Stimulated activated CD4-positive, alpha-beta T cell treated with anti-CD3 and anti-CD28 coated beads, Interleukin-12 subunit alpha, Interleukin-12 subunit beta, amount 100 ng/mL, for 48 hours (primary cell): ENCODE results near the gene NRTN.
"Not testable (repeated sequence)": the region's sequence is repeated elsewhere in the genome, so short reads cannot be mapped to it uniquely, and the experiment has no call there.

ENCODE experiments used
- DNase-seq, 3 donors: peaks; one replicate each; pipeline ENCODE4 v3.0.0-alpha.2; 2020; ENCODE audit warnings: low read depth in 2 of 3, low spot score in 1 of 3

The NRTN gene

GRCh38 chr19:5804516-5805461, at the start of gene NRTN:
Gene NRTN, plus strand, starts transcription at chr19:5805067. Its CDS starts 19,099 bp downstream, at chr19:5824166.
- DNase-seq, result no peak

- DNase-seq, result no peak
Measured at GRCh38 chr19:5762608-5763217, 42.2 kb upstream of the NRTN start.

DNA sequence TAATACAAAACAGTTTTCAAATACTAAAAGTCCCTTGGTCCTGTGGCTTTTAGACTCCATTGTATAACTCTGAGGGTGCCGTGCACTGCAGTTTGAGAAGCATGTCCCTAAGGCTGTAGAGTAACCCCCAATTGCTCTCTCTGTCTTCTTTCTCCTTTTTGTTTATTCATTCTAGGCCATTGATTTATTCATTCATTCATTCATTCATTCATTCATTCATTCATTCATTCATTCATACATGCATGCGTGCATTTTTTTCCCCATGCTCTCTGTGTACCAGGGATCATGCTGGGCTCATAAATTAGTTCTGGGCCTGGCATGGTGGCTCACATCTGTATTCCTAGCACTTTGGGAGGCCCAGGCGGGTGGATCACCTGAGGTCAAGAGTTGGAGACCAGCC, 39.6 kb upstream of the NRTN start:
- no peak for DNase-seq

DNA sequence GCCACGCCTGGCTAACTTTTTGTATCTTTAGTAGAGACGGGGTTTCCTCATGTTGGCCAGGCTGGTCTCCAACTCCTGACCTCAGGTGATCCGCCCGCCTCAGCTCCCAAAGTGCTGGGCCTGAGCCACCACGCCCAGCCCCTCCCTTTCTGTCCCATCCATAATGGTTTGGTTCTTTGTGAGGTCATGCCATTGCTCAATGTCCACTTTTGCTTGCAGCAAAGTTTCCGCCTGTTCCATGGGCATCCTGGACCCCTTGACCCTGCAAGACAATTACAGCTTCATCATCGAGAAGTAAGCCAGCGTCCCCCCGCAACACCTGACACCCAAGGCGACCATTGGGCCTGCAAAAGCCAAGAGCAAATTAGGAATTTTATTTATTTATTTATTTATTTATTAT, 36.9 kb upstream of the NRTN start:
- DNase-seq, result no peak

DNA sequence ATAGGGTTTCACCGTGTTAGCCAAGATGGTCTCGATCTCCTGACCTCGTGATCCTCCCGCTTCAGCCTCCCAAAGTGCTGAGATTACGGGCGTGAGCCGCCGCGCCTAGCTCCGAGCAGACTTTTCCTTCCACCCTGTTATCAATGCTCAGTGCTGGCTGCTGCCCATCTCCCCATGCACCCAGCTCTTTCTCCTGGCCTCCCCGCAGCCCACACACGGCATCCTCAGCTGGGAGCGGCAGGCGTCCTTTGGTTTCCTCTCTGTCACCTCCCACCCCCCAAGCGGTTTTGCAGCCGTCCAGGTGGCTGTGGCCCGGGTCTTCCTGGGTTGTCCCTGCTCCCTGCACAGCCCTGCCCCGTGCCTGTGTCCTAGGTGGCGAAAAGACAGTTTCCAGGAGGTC, 32.5 kb upstream of the NRTN start:
- no peak for DNase-seq

GRCh38 chr19:5773276-5773675, 31.6 kb upstream of the NRTN start:
- no peak for DNase-seq

- no peak for DNase-seq
Measured at GRCh38 chr19:5774921-5775320, 29.9 kb upstream of the NRTN start.

- no peak for DNase-seq
Measured at GRCh38 chr19:5775668-5776309, 29.1 kb upstream of the NRTN start.

DNA sequence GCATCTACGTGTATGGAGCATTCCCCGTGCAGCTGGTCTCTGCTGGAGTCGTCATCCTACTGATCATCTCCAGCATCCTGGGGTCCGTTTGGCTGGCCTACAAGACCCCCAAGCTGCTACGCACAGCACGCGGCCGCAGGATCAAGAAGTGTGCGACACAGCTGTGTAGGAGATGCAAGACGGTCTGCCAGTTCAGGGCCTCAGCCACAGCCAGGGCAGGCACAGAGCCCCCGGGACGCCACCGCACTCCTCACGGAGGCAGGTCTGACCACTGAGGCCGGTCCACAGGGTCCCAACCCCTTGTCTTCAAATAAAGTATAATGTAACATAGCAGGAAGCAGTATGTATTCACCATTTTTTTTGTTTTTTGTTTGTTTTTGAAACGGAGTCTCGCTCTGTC, 26.5 kb upstream of the NRTN start:
- DNase-seq, result no peak

GRCh38 chr19:5780916-5781315, 24.0 kb upstream of the NRTN start:
- DNase-seq, result not testable (repeated sequence)

- DNase-seq, result no peak
Measured at GRCh38 chr19:5782322-5782721, 22.5 kb upstream of the NRTN start.

DNA sequence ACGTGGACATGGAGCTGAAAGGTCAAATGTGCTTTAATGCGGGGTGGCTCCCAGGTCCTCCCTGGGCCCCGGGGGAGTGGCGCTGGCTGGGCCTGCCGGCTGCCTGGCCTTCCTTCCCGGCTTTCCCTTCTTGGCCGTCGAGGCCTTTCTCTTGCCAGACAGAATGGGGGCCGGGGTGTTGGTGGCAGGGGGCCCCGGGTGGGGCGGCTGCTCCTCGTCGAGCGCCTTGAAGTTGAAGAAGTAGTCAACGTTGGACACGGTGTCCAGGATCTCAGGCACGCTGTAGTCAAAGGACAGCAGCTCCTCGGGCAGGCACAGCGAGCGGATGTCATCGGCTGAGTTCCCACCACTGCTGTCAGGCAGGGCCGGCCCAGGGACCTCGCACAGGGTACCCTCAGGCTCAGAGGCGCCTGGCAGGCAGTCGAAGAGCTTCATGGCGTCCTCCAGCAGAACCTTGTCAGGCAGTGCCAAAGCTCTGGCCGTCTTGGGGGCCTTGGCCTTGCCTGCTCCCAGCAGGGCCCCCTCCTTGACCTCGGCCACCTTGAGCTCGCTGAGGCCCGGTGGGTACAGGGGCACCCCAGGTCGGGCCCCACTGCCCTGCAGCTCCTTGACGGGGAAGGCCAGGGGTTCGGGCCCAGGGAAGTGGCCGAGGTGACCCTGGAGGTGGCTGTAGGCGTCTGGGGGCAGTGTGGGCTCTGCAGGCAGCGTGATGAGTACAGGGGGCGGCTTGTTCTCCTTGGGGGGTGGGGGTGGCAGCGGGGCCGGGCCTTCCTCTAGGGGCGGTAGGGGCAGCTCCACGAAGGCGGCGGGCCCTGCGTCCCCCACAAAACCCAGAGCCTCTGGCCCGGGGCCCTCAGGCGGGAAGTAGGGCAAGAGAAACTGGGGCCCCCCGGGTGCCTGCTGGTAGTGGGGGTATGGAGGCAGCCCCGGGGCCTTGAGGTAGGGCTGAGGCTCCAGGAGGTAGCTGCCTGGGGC, 21.6 kb upstream of the NRTN start:
- DNase-seq, result no peak

GRCh38 chr19:5784581-5785147, 20.2 kb upstream of the NRTN start, which contains the start of gene PRR22:
Gene PRR22, minus strand, starts transcription at chr19:5784746. Its CDS starts 86 bp downstream, at chr19:5784660.
- DNase-seq, result no peak

- DNase-seq, result no peak
Measured at GRCh38 chr19:5785423-5785822, 19.4 kb upstream of the NRTN start.

DNA sequence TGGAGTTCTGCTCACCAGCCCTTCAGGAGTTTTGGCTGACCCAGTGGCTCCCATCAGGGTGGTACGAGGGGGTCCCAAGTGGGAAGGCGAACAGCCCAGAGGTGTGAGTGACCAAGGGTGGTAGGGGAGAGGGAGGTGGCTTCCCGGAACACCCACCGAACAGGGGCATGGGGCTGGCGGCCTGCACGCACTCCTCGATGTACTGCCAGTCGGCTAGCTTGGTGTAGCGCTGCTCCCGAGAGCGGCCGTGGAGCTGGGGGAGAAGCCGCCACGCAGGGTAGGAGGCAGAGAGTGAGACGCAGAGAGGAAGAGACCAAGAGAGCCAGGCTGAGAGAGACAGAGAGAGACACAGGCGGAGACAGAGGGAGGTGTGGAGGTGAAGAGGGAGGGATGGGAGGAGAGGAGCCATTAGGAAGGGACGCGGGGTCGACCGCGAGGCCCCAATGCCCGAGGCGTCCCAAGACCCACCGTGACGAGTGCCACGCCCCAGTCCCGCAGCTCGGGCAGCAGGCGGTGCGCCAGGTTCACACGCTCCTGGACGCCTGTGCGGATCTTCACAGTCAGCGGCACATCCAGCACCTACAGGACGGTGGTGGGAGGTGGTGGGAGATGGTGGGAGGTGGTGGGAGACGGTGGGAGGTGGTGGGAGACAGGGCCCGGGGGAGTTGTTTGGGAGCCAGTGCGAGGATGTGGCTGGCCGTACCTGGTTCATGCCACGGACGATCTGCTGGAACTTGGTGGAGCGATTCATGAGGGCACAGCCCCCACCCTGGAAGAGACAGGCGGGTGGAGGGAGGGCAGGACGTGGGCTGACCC, 18.1 kb upstream of the NRTN start:
- DNase-seq, result no peak

DNA sequence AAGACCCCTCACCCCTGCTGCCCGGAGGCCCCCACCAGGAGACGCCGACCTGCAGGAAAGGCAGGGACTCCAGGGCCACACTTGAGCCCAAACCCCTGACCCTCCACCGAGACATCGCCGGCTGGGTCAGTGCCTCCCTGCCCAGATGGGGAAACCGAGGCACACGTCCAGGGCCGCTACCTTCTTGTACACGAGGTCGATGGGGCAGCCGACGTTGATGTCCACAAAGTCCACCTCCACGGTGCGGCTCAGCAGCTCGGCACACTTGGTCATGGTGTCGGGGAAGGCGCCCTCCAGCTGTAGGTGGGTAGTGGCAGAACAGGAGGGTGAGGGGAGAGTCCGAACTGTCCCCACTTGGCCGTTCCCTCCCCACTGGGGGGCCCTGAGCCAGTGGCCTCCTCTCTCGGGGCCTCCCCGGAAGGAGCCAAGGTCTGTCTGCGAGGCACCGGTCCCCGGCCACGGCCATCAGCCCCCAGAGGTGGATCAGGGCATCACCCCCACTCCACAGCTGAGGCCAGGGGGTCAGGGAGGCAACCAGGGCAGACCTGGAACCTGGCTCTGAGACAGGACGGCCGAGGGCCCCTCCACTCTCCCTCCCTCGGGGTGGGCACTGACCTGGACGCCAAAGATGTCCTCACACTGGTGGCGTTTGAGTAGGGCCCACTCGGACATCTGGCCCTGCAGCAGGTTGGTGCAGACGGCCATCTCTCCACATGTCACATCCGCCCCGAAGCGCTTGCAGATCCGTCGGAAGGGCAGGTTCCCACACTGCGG, 17.3 kb upstream of the NRTN start:
- DNase-seq, result no peak

- DNase-seq, result no peak
Measured at GRCh38 chr19:5788422-5788821, 16.4 kb upstream of the NRTN start.

GRCh38 chr19:5789351-5789761, 15.5 kb upstream of the NRTN start:
- DNase-seq, result no peak
